MG63 (cell line): Measurements from ENCODE around the gene STRN4. TPM values are rescaled to one million over a fixed set of nuclear protein-coding genes. Genes with fewer than 3 reads are reported as not detected.
A peak's percentile ranks its signal among the peaks of the same experiment; 100 is the strongest.

Source experiments
- DNase-seq: peaks from one replicate; pipeline ENCODE4 v3.0.0-alpha.2; 2020
- H3K27me3 ChIP-seq: fragments of 250-450 bp; sonication (Bioruptor Pico); 2 replicates; pipeline ENCODE4 v1.5.1; 2020; ENCODE audit warnings: mild to moderate bottlenecking, moderate library complexity
- H3K36me3 ChIP-seq: fragments of 250-450 bp; sonication (Bioruptor Pico); 2 replicates; pipeline ENCODE4 v1.5.1; 2020; ENCODE audit warnings: mild to moderate bottlenecking, moderate library complexity
- H3K4me3 ChIP-seq: fragments of 250-450 bp; sonication (Bioruptor Pico); 2 replicates; pipeline ENCODE4 v1.5.1; 2020; ENCODE audit warnings: mild to moderate bottlenecking, moderate library complexity
- H3K9me3 ChIP-seq: fragments of 250-450 bp; sonication (Bioruptor Pico); 2 replicates; pipeline ENCODE4 v1.5.1; 2020; ENCODE audit warnings: mild to moderate bottlenecking, moderate library complexity
- total RNA-seq: library from RNA; depleted of rRNA; stranded (reverse); fragments of >200 nt; shearing (Covaris generic); gene quantifications from 2 replicates; pipeline ENCODE4 v1.2.3, GENCODE V29; 2014; ENCODE audit warnings: low replicate concordance

Gene STRN4
- total RNA-seq, 1 experiment from 2014 or later = 81.7 TPM

GRCh38 chr19:46755853-46756543 lies 9.7 kb upstream of the STRN4 start:
- Histone ChIP-seq H3K36me3 (peaks cover 19% of the 10 kb centered on the region), H3K27me3 (no peaks in the 10 kb centered on the region), H3K9me3 (no peaks in the 10 kb centered on the region), H3K4me3 (no peak overlapping the region)
- DNase-seq = no peak

- H3K4me3 ChIP-seq = no peak overlapping the region
- peaks cover 23% of the 10 kb centered on the region for H3K36me3 ChIP-seq
- no peaks in the 10 kb centered on the region for H3K27me3 ChIP-seq
- DNase-seq = peak; percentile 75
- no peaks in the 10 kb centered on the region for H3K9me3 ChIP-seq
Observed at GRCh38 chr19:46755077-46755852, 9.0 kb upstream of the STRN4 start.

- Histone ChIP-seq H3K9me3 (no peaks in the 10 kb centered on the region), H3K36me3 (peaks cover 32% of the 10 kb centered on the region), H3K4me3 (no peak overlapping the region), H3K27me3 (no peaks in the 10 kb centered on the region)
- DNase-seq = peak; percentile 25
Observed at GRCh38 chr19:46753420-46754155, 7.3 kb upstream of the STRN4 start.

- H3K4me3 ChIP-seq = no peak overlapping the region
- DNase-seq = peak; percentile 39
- no peaks in the 10 kb centered on the region for H3K9me3 ChIP-seq
- no peaks in the 10 kb centered on the region for H3K27me3 ChIP-seq
- peaks cover 21% of the 10 kb centered on the region for H3K36me3 ChIP-seq
Observed at GRCh38 chr19:46748325-46749109, 2.3 kb upstream of the STRN4 start.

GRCh38 chr19:46745521-46746280 lies 549 bp downstream of the STRN4 start, which contains the start of gene FKRP:
FKRP (plus strand) TSS chr19:46746057; CDS start chr19:46755451, 9,394 bp downstream.
- Histone ChIP-seq H3K9me3 (no peaks in the 10 kb centered on the region), H3K4me3 (peak within 1 kb of the TSS; percentile 81), H3K27me3 (no peaks in the 10 kb centered on the region), H3K36me3 (peaks cover 39% of the 10 kb centered on the region)
- DNase-seq = peak; percentile 37

GRCh38 chr19:46745030-46745429 lies 1.2 kb downstream of the STRN4 start:
- H3K36me3 ChIP-seq = peaks cover 43% of the 10 kb centered on the region
- no peak for DNase-seq
- no peaks in the 10 kb centered on the region for H3K9me3 ChIP-seq
- H3K27me3 ChIP-seq = no peaks in the 10 kb centered on the region
- H3K4me3 ChIP-seq = peak overlapping the region; percentile 81

- peak overlapping the region; percentile 81 for H3K4me3 ChIP-seq
Observed at GRCh38 chr19:46744005-46744691, 2.1 kb downstream of the STRN4 start.

GRCh38 chr19:46742926-46743480 lies 3.2 kb downstream of the STRN4 start:
- no peak for DNase-seq
- no peaks in the 10 kb centered on the region for H3K9me3 ChIP-seq
- H3K27me3 ChIP-seq = no peaks in the 10 kb centered on the region
- no peak overlapping the region for H3K4me3 ChIP-seq
- H3K36me3 ChIP-seq = peaks cover 49% of the 10 kb centered on the region

More at GRCh38 chr19:46744005-46744691, 2.1 kb downstream of the STRN4 start:
- no peaks in the 10 kb centered on the region for H3K9me3 ChIP-seq
- no peaks in the 10 kb centered on the region for H3K27me3 ChIP-seq
- peaks cover 48% of the 10 kb centered on the region for H3K36me3 ChIP-seq
- DNase-seq = no peak

- peaks cover 62% of the 10 kb centered on the region for H3K36me3 ChIP-seq
- H3K9me3 ChIP-seq = no peaks in the 10 kb centered on the region
- H3K27me3 ChIP-seq = no peaks in the 10 kb centered on the region
- DNase-seq = no peak
- no peak overlapping the region for H3K4me3 ChIP-seq
Observed at GRCh38 chr19:46741447-46741846, 4.8 kb downstream of the STRN4 start.

- Histone ChIP-seq H3K27me3 (no peaks in the 10 kb centered on the region), H3K36me3 (peaks cover 81% of the 10 kb centered on the region), H3K9me3 (no peaks in the 10 kb centered on the region), H3K4me3 (no peak overlapping the region)
- peak; percentile 33 for DNase-seq
Observed at GRCh38 chr19:46739290-46739771, 6.9 kb downstream of the STRN4 start.

- H3K27me3 ChIP-seq = no peaks in the 10 kb centered on the region
- peaks cover 90% of the 10 kb centered on the region for H3K36me3 ChIP-seq
- no peak for DNase-seq
- no peak overlapping the region for H3K4me3 ChIP-seq
- no peaks in the 10 kb centered on the region for H3K9me3 ChIP-seq
Observed at GRCh38 chr19:46737761-46738171, 8.5 kb downstream of the STRN4 start.

- Histone ChIP-seq H3K27me3 (no peaks in the 10 kb centered on the region), H3K9me3 (no peaks in the 10 kb centered on the region), H3K4me3 (no peak overlapping the region), H3K36me3 (peaks cover 92% of the 10 kb centered on the region)
- no peak for DNase-seq
Observed at GRCh38 chr19:46737298-46737654, 9.0 kb downstream of the STRN4 start.

- Histone ChIP-seq H3K27me3 (no peaks in the 10 kb centered on the region), H3K9me3 (no peaks in the 10 kb centered on the region), H3K36me3 (peaks cover 92% of the 10 kb centered on the region), H3K4me3 (no peak overlapping the region)
- no peak for DNase-seq
Observed at GRCh38 chr19:46736531-46737297, 9.5 kb downstream of the STRN4 start.

GRCh38 chr19:46733690-46734292 lies 12.5 kb downstream of the STRN4 start:
- DNase-seq = no peak
- H3K36me3 ChIP-seq = peaks cover 96% of the 10 kb centered on the region
- H3K27me3 ChIP-seq = no peaks in the 10 kb centered on the region
- H3K9me3 ChIP-seq = no peaks in the 10 kb centered on the region
- H3K4me3 ChIP-seq = no peak overlapping the region
